K562 (cell line): ENCODE data around the gene SKIC8. TPM values are rescaled to one million over a fixed set of nuclear protein-coding genes. Genes with fewer than 3 reads are reported as not detected.

Experiments used
- ADNP ChIP-seq: fragments of 200-800 bp; sonication (Bioruptor generic); IDR thresholded peaks from 2 replicates; pipeline ENCODE4 v1.6.1; 2016; ENCODE audit warnings: missing genetic modification characterization, missing compliant biosample characterization
- CBX8 ChIP-seq: fragments of 200-600 bp; sonication (generic); IDR thresholded peaks from 2 replicates; pipeline ENCODE4 v1.6.1; 2012; ENCODE audit warnings: borderline replicate concordance, mixed run types, low read depth, mild to moderate bottlenecking, moderate library complexity, mixed read lengths, low read length, control low read depth, inconsistent platforms; ENCODE audit not compliant: poor library complexity, severe bottlenecking; ENCODE audit errors: extremely low read depth
- CTBP1 ChIP-seq: fragments of 450-650 bp; IDR thresholded peaks from 2 replicates; pipeline ENCODE4 v1.6.1; 2016; ENCODE audit warnings: borderline replicate concordance
- EHMT2 ChIP-seq: fragments of 450-650 bp; IDR thresholded peaks from 2 replicates; pipeline ENCODE4 v1.6.1; 2018; ENCODE audit warnings: antibody characterized with exemption
- ELF1 ChIP-seq: fragments of 200-800 bp; sonication (Bioruptor generic); IDR thresholded peaks from 2 replicates; pipeline ENCODE4 v1.6.1; 2016; ENCODE audit warnings: missing genetic modification characterization, missing compliant biosample characterization
- FOSL1 ChIP-seq: fragments of 200-800 bp; sonication (Bioruptor generic); conservative IDR thresholded peaks from 2 replicates; pipeline ENCODE4 v1.6.1; 2016; ENCODE audit warnings: missing genetic modification characterization, missing compliant biosample characterization
- FOXK2 ChIP-seq, 2 experiments: fragments of 450-650 bp; IDR thresholded peaks in 1 of 2; conservative IDR thresholded peaks in 1 of 2; 2 replicates each; pipeline ENCODE4 v1.6.1; 2016; ENCODE audit warnings: low read depth in 2 of 2, mild to moderate bottlenecking in 1 of 2
- HDAC2 ChIP-seq: fragments of 450-650 bp; IDR thresholded peaks from 2 replicates; pipeline ENCODE4 v1.6.1; 2016; ENCODE audit warnings: mild to moderate bottlenecking
- HLTF ChIP-seq: fragments of 450-650 bp; IDR thresholded peaks from 2 replicates; pipeline ENCODE4 v1.6.1; 2016
- JUND ChIP-seq, 2 experiments: IDR thresholded peaks; 2 replicates in 1 of 2; 3 replicates in 1 of 2; pipeline ENCODE4 v1.6.1; 2011; ENCODE audit warnings: borderline replicate concordance in 2 of 2, low read depth in 2 of 2, low read length in 2 of 2, improper control_type of control experiment in 1 of 2, missing biosample characterization in 1 of 2, missing genetic modification characterization in 1 of 2, missing genetic modification reagents in 1 of 2
- MTA3 ChIP-seq: fragments of 450-650 bp; formaldehyde crosslinking; IDR thresholded peaks from 2 replicates; pipeline ENCODE4 v1.6.1; 2017; ENCODE audit warnings: mild to moderate bottlenecking, borderline replicate concordance
- PHF8 ChIP-seq: fragments of 200-600 bp; sonication (generic); IDR thresholded peaks from 2 replicates; pipeline ENCODE4 v1.6.1; 2012; ENCODE audit warnings: mixed run types, mild to moderate bottlenecking, inconsistent platforms, low read length, moderate library complexity, borderline replicate concordance
- PRDM10 ChIP-seq: fragments of 450-650 bp; IDR thresholded peaks from 2 replicates; pipeline ENCODE4 v1.6.1; 2018; ENCODE audit not compliant: partially characterized antibody
- RBFOX2 ChIP-seq: fragments of 200-400 bp; formaldehyde crosslinking; IDR thresholded peaks from 2 replicates; pipeline ENCODE4 v1.6.1; 2017; ENCODE audit warnings: low read depth, mild to moderate bottlenecking, low read length, moderate library complexity
- SAP30 ChIP-seq: fragments of 200-600 bp; sonication (generic); IDR thresholded peaks from 2 replicates; pipeline ENCODE4 v1.6.1; 2012; ENCODE audit warnings: borderline replicate concordance, low read depth, mild to moderate bottlenecking, moderate library complexity, low read length, control low read depth, inconsistent platforms; ENCODE audit not compliant: insufficient read depth, poor library complexity, severe bottlenecking
- SMARCA4 ChIP-seq: fragments of 450-650 bp; IDR thresholded peaks from 2 replicates; pipeline ENCODE4 v1.6.1; 2016
- SOX6 ChIP-seq: fragments of 450-650 bp; IDR thresholded peaks from 2 replicates; pipeline ENCODE4 v1.6.1; 2014; ENCODE audit warnings: mild to moderate bottlenecking
- TBL1XR1 ChIP-seq, 2 experiments: IDR thresholded peaks; 2 replicates each; pipeline ENCODE4 v1.6.1; 2012; ENCODE audit warnings: improper control_type of control experiment in 2 of 2, low read length in 2 of 2, mild to moderate bottlenecking in 1 of 2
- TCF3 ChIP-seq: sonication (generic); formaldehyde crosslinking; IDR thresholded peaks from 2 replicates; pipeline ENCODE4 v1.4.0; 2020; ENCODE audit warnings: mild to moderate bottlenecking, missing genetic modification reagents
- ZNF24 ChIP-seq: fragments of 450-650 bp; IDR thresholded peaks from 2 replicates; pipeline ENCODE4 v1.6.1; 2016
- ZNF316 ChIP-seq: fragments of 450-650 bp; IDR thresholded peaks from 2 replicates; pipeline ENCODE4 v1.6.1; 2016
- ZNF589 ChIP-seq: fragments of 200-800 bp; sonication (Bioruptor generic); IDR thresholded peaks from 2 replicates; pipeline ENCODE4 v1.6.1; 2016; ENCODE audit warnings: low read depth, missing genetic modification characterization, missing compliant biosample characterization
- ZNF695 ChIP-seq: fragments of 450-650 bp; formaldehyde crosslinking; IDR thresholded peaks from 2 replicates; pipeline ENCODE4 v1.4.0; 2020; ENCODE audit warnings: mild to moderate bottlenecking, moderate library complexity
- polyA plus RNA-seq, 8 experiments: library from polyadenylated mRNA; depleted of rRNA in 4 of 8; stranded (reverse) in 5 of 8; unstranded in 3 of 8; fragments of >200 nt; fragmentation: Nextera tagmentation in 2 of 8; fragmentation: Illumina TruSeq in 1 of 8; extraction: Ambion mirVana in 2 of 8; extraction: Trizol in 1 of 8; gene quantifications; 2 replicates each; pipeline versions ENCODE4 v1.2.1 to v1.2.3, GENCODE V29; 2011 to 2014; ENCODE audit warnings: inconsistent platforms in 1 of 8, missing spikeins in 1 of 8
- total RNA-seq, 7 experiments: library from RNA; depleted of rRNA in 6 of 7; stranded (reverse); fragments of >200 nt in 6 of 7; fragmentation: Illumina TruSeq in 2 of 7; extraction: Trizol in 2 of 7; gene quantifications; 2 replicates each; pipeline versions ENCODE4 v1.2.1 to v1.2.3, GENCODE V29; 2011 to 2021; ENCODE audit warnings: low replicate concordance in 1 of 7
- TF ChIP-seq, protein P1 (sequence below), 2 experiments: fragments of 450-650 bp; IDR thresholded peaks; 2 replicates each; pipeline ENCODE4 v1.6.1; 2016

Gene SKIC8
- total and polyA plus RNA-seq, 9 of the 15 experiments (the other 6 are each of a cell fraction or from before 2014, with no cell fraction given), result 79.5 to 389 (median 146) TPM

DNA sequence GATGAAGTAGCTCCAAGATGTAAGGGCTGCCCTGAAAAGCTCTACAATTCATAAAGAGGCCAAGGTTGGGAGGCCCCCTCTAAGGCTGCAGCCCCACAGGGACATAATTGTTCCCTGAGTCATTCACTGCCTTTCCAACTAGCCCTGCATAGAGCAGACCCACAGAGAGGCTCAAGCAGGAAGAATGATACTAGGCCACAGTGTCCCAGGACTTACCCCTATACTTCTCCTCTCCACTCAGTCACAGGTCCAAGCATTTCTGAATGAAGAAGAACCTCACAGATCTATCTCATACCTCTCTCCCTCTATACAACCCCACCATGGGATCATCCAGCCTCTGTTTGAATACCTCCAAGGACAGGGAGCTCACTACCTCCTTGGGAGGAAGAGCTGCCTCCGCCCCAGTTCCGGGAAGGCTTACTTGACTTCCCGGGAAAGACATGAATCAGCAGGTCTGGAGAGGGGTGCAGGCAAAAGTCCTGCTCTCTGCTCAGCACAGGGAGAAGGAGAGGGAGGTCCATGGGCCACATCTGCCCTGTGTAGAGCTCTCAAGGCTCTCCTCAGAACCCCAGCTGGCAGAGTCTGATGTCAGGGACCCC lies 6.9 kb upstream of the SKIC8 start (continued):
- TF ChIP-seq TCF3 (CRISPR knock-in tag), result peak; percentile 32; the same call in 1 of the 2 replicates
- TF ChIP-seq ADNP, result peak; percentile 53; the same call in 1 of the 2 replicates
- TF ChIP-seq CTBP1, result peak; percentile 60; the same call in 1 of the 2 replicates
- TF ChIP-seq CBX8, result no peak
- peak; percentile 95 for TF ChIP-seq HDAC2
- peak; percentile 74 for TF ChIP-seq FOSL1 (tag)
- TF ChIP-seq PRDM10, result peak; percentile 46
- TF ChIP-seq EHMT2, result peak; percentile 63; the same call in 1 of the 2 replicates
- peak; percentile 37; the same call in 1 of the 2 replicates for TF ChIP-seq ZNF24
- TF ChIP-seq JUND (IDR thresholded peaks at IDR 0.05; ENCODE audit: borderline replicate concordance, low read depth, low read length), result 0 out of 2 replicates have a peak, but pooled peaks have one; percentile 44
- TF ChIP-seq JUND (tag; IDR thresholded peaks at IDR 0.05; ENCODE audit: borderline replicate concordance, low read depth, low read length), result peak; percentile 75; the same call in 1 of the 3 replicates
- TF ChIP-seq, protein P1, sequence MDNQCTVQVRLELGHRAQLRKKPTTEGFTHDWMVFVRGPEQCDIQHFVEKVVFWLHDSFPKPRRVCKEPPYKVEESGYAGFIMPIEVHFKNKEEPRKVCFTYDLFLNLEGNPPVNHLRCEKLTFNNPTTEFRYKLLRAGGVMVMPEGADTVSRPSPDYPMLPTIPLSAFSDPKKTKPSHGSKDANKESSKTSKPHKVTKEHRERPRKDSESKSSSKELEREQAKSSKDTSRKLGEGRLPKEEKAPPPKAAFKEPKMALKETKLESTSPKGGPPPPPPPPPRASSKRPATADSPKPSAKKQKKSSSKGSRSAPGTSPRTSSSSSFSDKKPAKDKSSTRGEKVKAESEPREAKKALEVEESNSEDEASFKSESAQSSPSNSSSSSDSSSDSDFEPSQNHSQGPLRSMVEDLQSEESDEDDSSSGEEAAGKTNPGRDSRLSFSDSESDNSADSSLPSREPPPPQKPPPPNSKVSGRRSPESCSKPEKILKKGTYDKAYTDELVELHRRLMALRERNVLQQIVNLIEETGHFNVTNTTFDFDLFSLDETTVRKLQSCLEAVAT (IDR thresholded peaks at IDR 0.05), result 0 out of 4 replicates have a peak, but pooled peaks of 1 of the 2 experiments have one; percentile 17
- 0 out of 2 replicates have a peak, but pooled peaks have one; percentile 24 for TF ChIP-seq RBFOX2
- peak; percentile 75 for TF ChIP-seq SMARCA4
- TF ChIP-seq HLTF, result 0 out of 2 replicates have a peak, but pooled peaks have one; percentile 53
- TF ChIP-seq ZNF695 (CRISPR knock-in tag), result no peak
- peak; percentile 61; the same call in 1 of the 2 replicates for TF ChIP-seq MTA3
- 0 out of 2 replicates have a peak, but pooled peaks have one; percentile 26 for TF ChIP-seq PHF8
- peak; percentile 77 for TF ChIP-seq ELF1 (tag)
- TF ChIP-seq ZNF316, result peak; percentile 91
- peak in 1 of 2 experiments; percentile 53; a peak in 1 of 4 replicates for TF ChIP-seq TBL1XR1 (IDR thresholded peaks at IDR 0.05; ENCODE audit: low read length in 2 of 2)
- TF ChIP-seq SAP30, result no peak
- TF ChIP-seq FOXK2 (conservative IDR thresholded peaks at IDR 0.05 in 1 of 2, IDR thresholded peaks at IDR 0.05 in 1 of 2; ENCODE audit: low read depth in 2 of 2), result 0 out of 4 replicates have a peak, but pooled peaks of 1 of the 2 experiments have one; percentile 5
- peak; percentile 43; the same call in 1 of the 2 replicates for TF ChIP-seq SOX6
- TF ChIP-seq ZNF589 (CRISPR knock-in tag), result 0 out of 2 replicates have a peak, but pooled peaks have one; percentile 70
